Tibial nerve (tissue), 4 donors: ENCODE data around the gene MCRIP1.

Experiments used
- EP300 ChIP-seq, 2 donors: sonication (generic); formaldehyde crosslinking; IDR thresholded peaks; one replicate each; pipeline ENCODE4 v1.6.1; 2017; ENCODE audit warnings: antibody characterized with exemption in 2 of 2, mild to moderate bottlenecking in 1 of 2
- TF ChIP-seq, protein P1 (sequence below), 5 experiments: fragments of 200-600 bp in 3 of 5; fragments of 450-650 bp in 2 of 5; sonication (generic) in 3 of 5; IDR thresholded peaks; one replicate each; pipeline ENCODE4 v1.5.1; 2016 to 2019; ENCODE audit warnings: antibody characterized with exemption in 5 of 5, mild to moderate bottlenecking in 3 of 5, moderate library complexity in 2 of 5

DNA sequence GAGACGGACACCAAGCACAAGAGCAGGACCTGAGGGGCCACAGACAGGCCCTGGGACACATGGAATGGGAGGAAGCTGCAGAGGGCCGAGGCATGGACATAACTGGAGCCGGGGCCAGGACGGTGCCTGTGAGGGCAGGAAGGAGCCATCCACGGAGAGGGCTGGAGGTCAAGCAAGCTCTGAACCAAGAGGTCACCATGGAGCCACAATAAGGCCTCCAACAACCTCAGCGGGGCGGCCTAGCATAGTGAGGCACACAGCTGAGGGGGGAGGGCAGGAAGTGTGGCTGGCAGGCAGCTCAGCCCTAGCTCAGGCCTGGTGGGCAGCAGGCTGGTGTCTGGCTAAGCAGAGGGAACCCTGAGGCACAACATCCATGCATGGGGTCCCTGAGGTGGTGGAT lies 4.4 kb downstream of the MCRIP1 start:
- TF ChIP-seq, protein P1, sequence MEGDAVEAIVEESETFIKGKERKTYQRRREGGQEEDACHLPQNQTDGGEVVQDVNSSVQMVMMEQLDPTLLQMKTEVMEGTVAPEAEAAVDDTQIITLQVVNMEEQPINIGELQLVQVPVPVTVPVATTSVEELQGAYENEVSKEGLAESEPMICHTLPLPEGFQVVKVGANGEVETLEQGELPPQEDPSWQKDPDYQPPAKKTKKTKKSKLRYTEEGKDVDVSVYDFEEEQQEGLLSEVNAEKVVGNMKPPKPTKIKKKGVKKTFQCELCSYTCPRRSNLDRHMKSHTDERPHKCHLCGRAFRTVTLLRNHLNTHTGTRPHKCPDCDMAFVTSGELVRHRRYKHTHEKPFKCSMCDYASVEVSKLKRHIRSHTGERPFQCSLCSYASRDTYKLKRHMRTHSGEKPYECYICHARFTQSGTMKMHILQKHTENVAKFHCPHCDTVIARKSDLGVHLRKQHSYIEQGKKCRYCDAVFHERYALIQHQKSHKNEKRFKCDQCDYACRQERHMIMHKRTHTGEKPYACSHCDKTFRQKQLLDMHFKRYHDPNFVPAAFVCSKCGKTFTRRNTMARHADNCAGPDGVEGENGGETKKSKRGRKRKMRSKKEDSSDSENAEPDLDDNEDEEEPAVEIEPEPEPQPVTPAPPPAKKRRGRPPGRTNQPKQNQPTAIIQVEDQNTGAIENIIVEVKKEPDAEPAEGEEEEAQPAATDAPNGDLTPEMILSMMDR (IDR thresholded peaks at IDR 0.05) = no peak
- TF ChIP-seq EP300 (IDR thresholded peaks at IDR 0.05) = no peak
